PC-3 (cell line): ENCODE results near the gene SMAP1. TPM values are rescaled to one million over a fixed set of nuclear protein-coding genes. Genes with fewer than 3 reads are reported as not detected.

ENCODE experiments used
- ATAC-seq: fragments of 200-7000 bp; cut with Tn5 transposase; 2 replicates; pipeline ENCODE4 v1.9.1; 2020; ENCODE audit warnings: mild to moderate bottlenecking, moderate library complexity
- BruUV-seq: library from RNA; stranded (reverse); fragments of 400-500 nt; replicated peaks from 2 replicates; lab custom pipeline; 2021; lab: Mats Ljungman, UMichigan
- CTCF ChIA-PET: fragments of 300-600 bp; sonication (Branson Sonifier 250); formaldehyde crosslinking; loops from one replicate; lab custom pipeline; 2022; ENCODE audit warnings: antibody characterized with exemption; lab: Charles Lee
- POLR2A ChIA-PET: fragments of 300-600 bp; sonication (Branson Sonifier 250); formaldehyde crosslinking; loops from one replicate; lab custom pipeline; 2022; ENCODE audit warnings: antibody characterized with exemption; ENCODE audit not compliant: unreplicated experiment; lab: Charles Lee
- DNase-seq: peaks from one replicate; pipeline ENCODE4 v3.0.0-alpha.2; 2015
- H2AFZ ChIP-seq: fragments of 300-600 bp; sonication (generic); 2 replicates; pipeline ENCODE4 v1.6.0; 2016; ENCODE audit warnings: antibody characterized with exemption, low read length
- H3F3A ChIP-seq: fragments of 300-600 bp; sonication (generic); one replicate; pipeline ENCODE4 v1.6.0; 2017; ENCODE audit warnings: antibody characterized with exemption, low read length, control low read depth, mild to moderate bottlenecking; ENCODE audit not compliant: unreplicated experiment
- H3K27ac ChIP-seq: fragments of 300-600 bp; sonication (generic); 2 replicates; pipeline ENCODE4 v1.5.1; 2016; ENCODE audit warnings: mild to moderate bottlenecking, low read length
- H3K27me3 ChIP-seq: fragments of 300-600 bp; sonication (generic); 2 replicates; pipeline ENCODE4 v1.6.1; 2016; ENCODE audit warnings: low read length, mixed read lengths
- H3K36me3 ChIP-seq: fragments of 300-600 bp; sonication (generic); 2 replicates; pipeline ENCODE4 v1.6.1; 2016; ENCODE audit warnings: low read depth, mixed run types, low read length, mixed read lengths
- H3K4me1 ChIP-seq: fragments of 300-600 bp; sonication (generic); 2 replicates; pipeline ENCODE4 v1.5.1; 2016; ENCODE audit warnings: low read length; ENCODE audit not compliant: insufficient read depth
- H3K4me2 ChIP-seq: fragments of 300-600 bp; sonication (generic); 2 replicates; pipeline ENCODE4 v1.6.0; 2016; ENCODE audit warnings: low read length
- H3K4me3 ChIP-seq: fragments of 300-600 bp; sonication (generic); 2 replicates; pipeline ENCODE4 v1.5.1; 2016; ENCODE audit warnings: mild to moderate bottlenecking, low read length, mixed read lengths
- H3K79me2 ChIP-seq: fragments of 300-600 bp; sonication (generic); 2 replicates; pipeline ENCODE4 v1.6.1; 2017; ENCODE audit warnings: low read length, mixed read lengths
- H3K9ac ChIP-seq: fragments of 300-600 bp; sonication (generic); 2 replicates; pipeline ENCODE4 v1.6.0; 2016; ENCODE audit warnings: mild to moderate bottlenecking, low read length
- H3K9me2 ChIP-seq: fragments of 300-600 bp; sonication (generic); replicated peaks from 2 replicates; pipeline ENCODE4 v1.6.1; 2016; ENCODE audit warnings: mixed run types, low read length, mixed read lengths
- H3K9me3 ChIP-seq: fragments of 300-600 bp; sonication (generic); 2 replicates; pipeline ENCODE4 v1.6.1; 2016; ENCODE audit warnings: low read length, mixed read lengths
- H4K20me1 ChIP-seq: fragments of 300-600 bp; sonication (generic); 2 replicates; pipeline ENCODE4 v1.6.1; 2016; ENCODE audit warnings: low read length, mixed read lengths
- EZH2 ChIP-seq: fragments of 300-600 bp; sonication (generic); IDR thresholded peaks from one replicate; pipeline ENCODE4 v1.6.1; 2017; ENCODE audit warnings: antibody characterized with exemption, mild to moderate bottlenecking, low read length; ENCODE audit not compliant: unreplicated experiment
- EZH2phosphoT487 ChIP-seq: fragments of 300-600 bp; sonication (generic); IDR thresholded peaks from 2 replicates; pipeline ENCODE4 v1.6.1; 2018; ENCODE audit warnings: mild to moderate bottlenecking, antibody characterized with exemption, low read length, borderline replicate concordance
- intact Hi-C: fragments of 100-400 bp; cut with micrococcal nuclease; formaldehyde crosslinking; loops from 2 replicates; pipeline ENCODE4 v1.9.0; 2023
- total RNA-seq: library from RNA; depleted of rRNA; stranded (reverse); fragments of >200 nt; gene quantifications from 2 replicates; pipeline ENCODE4 v1.2.3, GENCODE V29; 2014
- TF ChIP-seq, protein P1 (sequence below): fragments of 300-600 bp; sonication (generic); conservative IDR thresholded peaks from 2 replicates; pipeline ENCODE4 v1.5.1; 2017; ENCODE audit warnings: antibody characterized with exemption, low read depth, mild to moderate bottlenecking, low read length

Gene SMAP1
- total RNA-seq, 1 experiment from 2014 or later: 15.7 TPM

DNA sequence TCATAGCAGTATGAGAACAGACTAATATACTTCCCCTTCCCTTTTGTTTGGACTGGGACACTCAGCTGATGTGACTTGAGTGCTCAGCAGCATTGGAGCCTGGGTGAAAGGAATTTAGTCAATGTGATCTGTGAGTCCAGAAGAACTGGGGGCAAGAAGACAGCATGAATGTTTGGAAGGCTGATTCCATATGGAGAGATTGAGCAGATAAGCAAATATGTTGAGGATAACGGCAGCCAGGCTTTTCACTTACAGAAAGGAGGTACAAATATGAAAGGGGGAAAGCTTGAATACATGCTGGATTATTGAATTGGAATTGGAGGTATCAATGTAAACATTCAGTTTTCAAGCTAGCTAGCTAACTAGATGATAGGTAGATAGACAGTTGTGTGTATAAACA lies 37.8 kb upstream of the SMAP1 start:
- POLR2A ChIA-PET: no interaction called here
- no peaks in the 10 kb centered on the region for H3K9me3 ChIP-seq
- no peaks in the 10 kb centered on the region for H4K20me1 ChIP-seq
- no peaks in the 10 kb centered on the region for H3K4me1 ChIP-seq
- no peak overlapping the region for H3K27ac ChIP-seq
- CTCF ChIA-PET: no interaction called here
- no peaks in the 10 kb centered on the region for H3K36me3 ChIP-seq
- no peak overlapping the region for H3K4me2 ChIP-seq
- intact Hi-C loops: no loop called here
- H3K79me2 ChIP-seq: no peaks in the 10 kb centered on the region
- no peak for TF ChIP-seq EZH2
- TF ChIP-seq, protein P1, sequence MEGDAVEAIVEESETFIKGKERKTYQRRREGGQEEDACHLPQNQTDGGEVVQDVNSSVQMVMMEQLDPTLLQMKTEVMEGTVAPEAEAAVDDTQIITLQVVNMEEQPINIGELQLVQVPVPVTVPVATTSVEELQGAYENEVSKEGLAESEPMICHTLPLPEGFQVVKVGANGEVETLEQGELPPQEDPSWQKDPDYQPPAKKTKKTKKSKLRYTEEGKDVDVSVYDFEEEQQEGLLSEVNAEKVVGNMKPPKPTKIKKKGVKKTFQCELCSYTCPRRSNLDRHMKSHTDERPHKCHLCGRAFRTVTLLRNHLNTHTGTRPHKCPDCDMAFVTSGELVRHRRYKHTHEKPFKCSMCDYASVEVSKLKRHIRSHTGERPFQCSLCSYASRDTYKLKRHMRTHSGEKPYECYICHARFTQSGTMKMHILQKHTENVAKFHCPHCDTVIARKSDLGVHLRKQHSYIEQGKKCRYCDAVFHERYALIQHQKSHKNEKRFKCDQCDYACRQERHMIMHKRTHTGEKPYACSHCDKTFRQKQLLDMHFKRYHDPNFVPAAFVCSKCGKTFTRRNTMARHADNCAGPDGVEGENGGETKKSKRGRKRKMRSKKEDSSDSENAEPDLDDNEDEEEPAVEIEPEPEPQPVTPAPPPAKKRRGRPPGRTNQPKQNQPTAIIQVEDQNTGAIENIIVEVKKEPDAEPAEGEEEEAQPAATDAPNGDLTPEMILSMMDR: no peak
- TF ChIP-seq EZH2phosphoT487: no peak
- ATAC-seq (no peak), DNase-seq (no peak)
- H3K9ac ChIP-seq: no peak overlapping the region
- no peak overlapping the region for H2AFZ ChIP-seq
- H3K4me3 ChIP-seq: no peak overlapping the region
- H3F3A ChIP-seq: no peaks in the 10 kb centered on the region
- no peaks in the 10 kb centered on the region for H3K9me2 ChIP-seq
- no peaks in the 10 kb centered on the region for H3K27me3 ChIP-seq
- no TSS peak for BruUV-seq

- Histone ChIP-seq H3K4me3 (no peak overlapping the region), H3K27me3 (no peaks in the 10 kb centered on the region), H3K9me2 (no peaks in the 10 kb centered on the region), H3F3A (no peaks in the 10 kb centered on the region), H3K4me2 (no peak overlapping the region), H3K79me2 (no peaks in the 10 kb centered on the region), H3K9ac (no peak overlapping the region), H2AFZ (no peak overlapping the region), H3K36me3 (no peaks in the 10 kb centered on the region), H3K27ac (no peak overlapping the region), H3K9me3 (no peaks in the 10 kb centered on the region), H3K4me1 (no peaks in the 10 kb centered on the region), H4K20me1 (no peaks in the 10 kb centered on the region)
- ChIA-PET POLR2A (no interaction called here), CTCF (no interaction called here)
- TF ChIP-seq EZH2phosphoT487: no peak
- TF ChIP-seq EZH2: no peak
- TF ChIP-seq, protein P1: no peak
- ATAC-seq: no peak
- DNase-seq: no peak
- intact Hi-C loops: no loop called here
- BruUV-seq: no TSS peak
These were observed 33.8 kb upstream of the SMAP1 start for GRCh38 chr6:70633870-70634269.

- no peak for ATAC-seq
- intact Hi-C loops: no loop called here
- no peak for TF ChIP-seq EZH2phosphoT487
- TF ChIP-seq EZH2: no peak
- TF ChIP-seq, protein P1: no peak
- Histone ChIP-seq H3F3A (no peaks in the 10 kb centered on the region), H3K79me2 (no peaks in the 10 kb centered on the region), H3K36me3 (no peaks in the 10 kb centered on the region), H3K4me2 (no peak overlapping the region), H3K27me3 (no peaks in the 10 kb centered on the region), H3K4me1 (no peaks in the 10 kb centered on the region), H3K4me3 (no peak overlapping the region), H4K20me1 (no peaks in the 10 kb centered on the region), H3K9me3 (no peaks in the 10 kb centered on the region), H3K9ac (no peak overlapping the region), H3K27ac (no peak overlapping the region), H2AFZ (no peak overlapping the region), H3K9me2 (no peaks in the 10 kb centered on the region)
- BruUV-seq: no TSS peak
- POLR2A ChIA-PET: interaction anchor here (0.6 kb wide), 1 partner anchor 19 kb away, joined by 5 read pairs; no protein-coding TSS in a partner anchor
- CTCF ChIA-PET: no interaction called here
- no peak for DNase-seq
These were observed 31.1 kb upstream of the SMAP1 start for GRCh38 chr6:70636596-70636995.
